ENCODE results near the gene NPY. TPM values are rescaled to one million over a fixed set of nuclear protein-coding genes. Genes with fewer than 3 reads are reported as not detected.

The NPY gene
- not detected in 2 replicates for total RNA-seq (2013; cell fraction: nucleolus; rRNA removed)
- not detected in 2 replicates for total RNA-seq (2014; rRNA removed)
- not detected in 2 replicates for total RNA-seq (2014; rRNA removed; fragmentation: Illumina TruSeq; extraction: Trizol)
- total RNA-seq (2021), result not detected in 2 replicates
- not detected for polyA plus RNA-seq (2011; ENCODE audit: low read depth)
- polyA plus RNA-seq (2011; rRNA removed), result not detected in 2 replicates
- polyA plus RNA-seq (2011; cell fraction: cytosol; rRNA removed), result not detected in 2 replicates
- not detected in 2 replicates for polyA plus RNA-seq (2011; cell fraction: nucleus; rRNA removed)
- not detected in 2 replicates for polyA plus RNA-seq (2012)
- polyA plus RNA-seq (2014; fragmentation: Illumina TruSeq; extraction: Trizol), result not detected in 2 replicates
- not detected for polyA plus RNA-seq (2014; fragmentation: Nextera tagmentation; extraction: Ambion mirVana)
- not detected in 2 replicates for polyA plus RNA-seq (2014; rRNA removed)
- polyA plus RNA-seq (2016; fragmentation: Nextera tagmentation; extraction: Ambion mirVana), result not detected
- polyA minus RNA-seq (2011; rRNA and poly(A)+ RNA removed), result not detected in 2 replicates
- not detected in 2 replicates for polyA minus RNA-seq (2011; cell fraction: cytosol; rRNA and poly(A)+ RNA removed)
- polyA minus RNA-seq (2011; cell fraction: nucleus; rRNA and poly(A)+ RNA removed), result not detected in 2 replicates
- not detected for Bru-seq, nascent RNA
- BruChase-seq, experiment 1, labeled RNA remaining after a 6-hour chase, result not detected
- BruChase-seq, experiment 2, labeled RNA remaining after a 2-hour chase, result not detected
- long read RNA-seq, experiment 1, result 0 reads
- long read RNA-seq, experiment 2, result 0 reads

DNA sequence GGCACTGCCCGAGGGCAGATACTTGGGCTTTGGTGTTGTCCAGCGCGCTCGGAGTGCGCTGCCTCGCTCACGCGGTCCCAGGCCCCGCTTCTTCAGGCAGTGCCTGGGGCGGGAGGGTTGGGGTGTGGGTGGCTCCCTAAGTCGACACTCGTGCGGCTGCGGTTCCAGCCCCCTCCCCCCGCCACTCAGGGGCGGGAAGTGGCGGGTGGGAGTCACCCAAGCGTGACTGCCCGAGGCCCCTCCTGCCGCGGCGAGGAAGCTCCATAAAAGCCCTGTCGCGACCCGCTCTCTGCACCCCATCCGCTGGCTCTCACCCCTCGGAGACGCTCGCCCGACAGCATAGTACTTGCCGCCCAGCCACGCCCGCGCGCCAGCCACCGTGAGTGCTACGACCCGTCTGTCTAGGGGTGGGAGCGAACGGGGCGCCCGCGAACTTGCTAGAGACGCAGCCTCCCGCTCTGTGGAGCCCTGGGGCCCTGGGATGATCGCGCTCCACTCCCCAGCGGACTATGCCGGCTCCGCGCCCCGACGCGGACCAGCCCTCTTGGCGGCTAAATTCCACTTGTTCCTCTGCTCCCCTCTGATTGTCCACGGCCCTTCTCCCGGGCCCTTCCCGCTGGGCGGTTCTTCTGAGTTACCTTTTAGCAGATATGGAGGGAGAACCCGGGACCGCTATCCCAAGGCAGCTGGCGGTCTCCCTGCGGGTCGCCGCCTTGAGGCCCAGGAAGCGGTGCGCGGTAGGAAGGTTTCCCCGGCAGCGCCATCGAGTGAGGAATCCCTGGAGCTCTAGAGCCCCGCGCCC is at the start of gene NPY:
TSS of gene NPY (plus strand) at position 294 of the 802 bp plus-strand sequence. CDS start 1,051 bp downstream, outside the sequence.
- H3K27me3 ChIP-seq (replicated peaks in 1 of 2; ENCODE audit: control insufficient read depth in 2 of 2, insufficient read depth in 2 of 2, low read length in 1 of 2), result peaks cover 15 to 19% of the 10 kb centered on the region in 2 experiments
- H2AFZ ChIP-seq (ENCODE audit: control insufficient read depth, low read depth, low read length), result no peak within 1 kb of the TSS; the same call in 1 of the 2 replicates
- FAIRE-seq (no peak), DNase-seq (ENCODE audit: low read depth, low spot score) (no peak), ATAC-seq (no peak; the same call in 2 of the 3 replicates)
- peak within 1 kb of the TSS; percentile 77 for H3K4me2 ChIP-seq (ENCODE audit: control insufficient read depth, insufficient read depth)
- H3K79me2 ChIP-seq (ENCODE audit: control insufficient read depth, insufficient read depth, low read length), result no peaks in the 10 kb centered on the region
- ChIA-PET CTCF (no interaction called here), SMC1A (ENCODE audit: uncharacterized antibody, unreplicated experiment) (no interaction called here), RAD21 (ENCODE audit: unreplicated experiment) (no interaction called here), POLR2A (no interaction called here)
- H3K9me3 ChIP-seq (replicated peaks; ENCODE audit: control insufficient read depth, insufficient read depth, low read length), result no peaks in the 10 kb centered on the region
- H3K27ac ChIP-seq (ENCODE audit: control insufficient read depth, insufficient read depth), result no peak within 1 kb of the TSS
- intact Hi-C loops (cut with micrococcal nuclease; ENCODE audit: unreplicated experiment) (no loop called here), in situ Hi-C loops (cut with MboI) (no loop called here)
- peaks cover 7% of the 10 kb centered on the region; the same call in 1 of the 2 replicates for H3K4me1 ChIP-seq (ENCODE audit: control insufficient read depth, insufficient read depth, low read length)
- 12% methylated on average over 61 of the region's 73 CpGs for WGBS (ENCODE audit: insufficient coverage, insufficient replicate concordance, low lambda C conversion rate, missing lambda C conversion rate)
- H3K4me3 ChIP-seq, result peak within 1 kb of the TSS; percentile 43
- no TSS peak for BruUV-seq (replicated peaks)
- no peaks in the 10 kb centered on the region for H4K20me1 ChIP-seq (ENCODE audit: control insufficient read depth, insufficient read depth)
- H3K9ac ChIP-seq (ENCODE audit: control insufficient read depth, insufficient read depth, low read length), result no peak within 1 kb of the TSS
- H3K36me3 ChIP-seq (ENCODE audit: control insufficient read depth in 2 of 2, insufficient read depth in 2 of 2, low read length in 1 of 2), result no peaks in the 10 kb centered on the region
- 0 out of 2 replicates have a peak, but pooled peaks have one; percentile 20 for TF ChIP-seq RUNX3 (IDR thresholded peaks at IDR 0.05; ENCODE audit: low read length)
- no peak for TF ChIP-seq POLR2AphosphoS2 (IDR thresholded peaks at IDR 0.05; ENCODE audit: low read depth, low read length)
- no peak for TF ChIP-seq CUX1 (IDR thresholded peaks at IDR 0.05; ENCODE audit: insufficient replicate concordance, low read depth, low read length)
- no peak for TF ChIP-seq RBBP5 (conservative IDR thresholded peaks at IDR 0.05)
- TF ChIP-seq ZNF274 (IDR thresholded peaks at IDR 0.05; ENCODE audit: insufficient read depth, insufficient read length), result no peak
- TF ChIP-seq PAX8 (IDR thresholded peaks at IDR 0.05), result no peak
- no peak for TF ChIP-seq ESRRA (IDR thresholded peaks at IDR 0.05; ENCODE audit: low read length)
- TF ChIP-seq, protein P1, sequence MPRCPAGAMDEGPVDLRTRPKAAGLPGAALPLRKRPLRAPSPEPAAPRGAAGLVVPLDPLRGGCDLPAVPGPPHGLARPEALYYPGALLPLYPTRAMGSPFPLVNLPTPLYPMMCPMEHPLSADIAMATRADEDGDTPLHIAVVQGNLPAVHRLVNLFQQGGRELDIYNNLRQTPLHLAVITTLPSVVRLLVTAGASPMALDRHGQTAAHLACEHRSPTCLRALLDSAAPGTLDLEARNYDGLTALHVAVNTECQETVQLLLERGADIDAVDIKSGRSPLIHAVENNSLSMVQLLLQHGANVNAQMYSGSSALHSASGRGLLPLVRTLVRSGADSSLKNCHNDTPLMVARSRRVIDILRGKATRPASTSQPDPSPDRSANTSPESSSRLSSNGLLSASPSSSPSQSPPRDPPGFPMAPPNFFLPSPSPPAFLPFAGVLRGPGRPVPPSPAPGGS (IDR thresholded peaks at IDR 0.05; ENCODE audit: borderline replicate concordance, insufficient read depth, low read depth, low read length, poor library complexity, severe bottlenecking), result no peak
- no peak for TF ChIP-seq NR2C1 (IDR thresholded peaks at IDR 0.05)
- peak; percentile 87; the same call in 1 of the 2 replicates for TF ChIP-seq PAX5 (IDR thresholded peaks at IDR 0.05; ENCODE audit: borderline replicate concordance, low read depth, low read length)
- TF ChIP-seq SUZ12 (IDR thresholded peaks at IDR 0.05; ENCODE audit: unreplicated experiment), result peak; percentile 84

All from GM12878 (cell line).